Measurements from ENCODE around the gene MYO3B. TPM values are rescaled to one million over a fixed set of nuclear protein-coding genes. Genes with fewer than 3 reads are reported as not detected.

The MYO3B gene
- total and polyA plus RNA-seq, 2 of the 8 experiments (the other 6 are each of a cell fraction or from before 2014, with no cell fraction given), result 0.17 to 0.19 TPM

DNA sequence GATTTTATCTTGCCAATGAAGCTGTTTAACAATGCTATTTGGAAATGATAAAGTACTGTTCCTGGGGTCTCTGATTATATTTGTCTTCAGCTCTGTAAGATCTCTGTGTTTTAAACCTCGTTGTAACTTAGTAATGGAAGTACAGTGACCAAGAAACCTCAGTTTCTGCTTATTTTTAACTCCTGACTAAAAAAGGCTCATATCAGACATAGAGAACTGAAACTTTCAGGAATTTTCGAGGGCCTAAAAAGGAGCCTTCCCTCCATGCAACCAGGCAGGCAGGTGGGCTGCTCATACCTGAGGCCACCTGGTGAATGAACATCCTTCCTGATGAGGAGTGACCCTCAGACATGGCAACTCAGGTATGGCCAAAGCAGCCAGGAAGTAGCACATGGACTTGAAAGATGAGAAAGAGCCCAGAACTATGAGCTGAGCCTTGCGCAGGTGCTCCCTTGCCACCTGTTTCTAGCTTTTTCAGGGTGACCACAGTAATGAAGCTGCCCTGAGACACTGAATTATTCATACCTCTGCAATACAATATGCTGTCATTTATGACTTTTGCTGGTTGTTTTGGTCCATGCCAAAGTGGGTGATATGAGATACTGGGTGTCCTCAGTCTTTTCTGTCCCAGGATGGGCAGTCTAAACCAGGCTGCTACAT lies 23.9 kb downstream of the MYO3B start (continued):
- TF ChIP-seq HDAC6 (IDR thresholded peaks at IDR 0.05; ENCODE audit: low read depth, low read length), result no peak
- TF ChIP-seq FOSL1 (IDR thresholded peaks at IDR 0.05; ENCODE audit: insufficient read depth, low read depth, low read length), result no peak
- no peak for TF ChIP-seq BRCA1 (IDR thresholded peaks at IDR 0.05; ENCODE audit: low read depth, low read length)
- TF ChIP-seq E2F6 (IDR thresholded peaks at IDR 0.05), result no peak
- TF ChIP-seq RNF2 (IDR thresholded peaks at IDR 0.05; ENCODE audit: borderline replicate concordance, low read depth, low read length, missing control alignments, poor library complexity, severe bottlenecking), result no peak
